ENCODE measurements around the gene OR10A5.
"Not testable (repeated sequence)": the region's sequence is repeated elsewhere in the genome, so short reads cannot be mapped to it uniquely, and the experiment has no call there.

OR10A5 gene

GRCh38 chr11:6876325-6876724, 30.8 kb downstream of the OR10A5 start, which contains the start of gene OR10A4:
Gene OR10A4 (plus strand): TSS chr11:6876625. CDS start chr11:6876648, 23 bp downstream.
- no peak for DNase-seq (ENCODE audit: low spot score)

- no peak for DNase-seq (ENCODE audit: low spot score)
These were observed 31.4 kb downstream of the OR10A5 start for GRCh38 chr11:6876914-6877313.

GRCh38 chr11:6882751-6883150, 37.3 kb downstream of the OR10A5 start:
- no peak for DNase-seq (ENCODE audit: low spot score)

GRCh38 chr11:6887711-6888110, 42.2 kb downstream of the OR10A5 start:
- not testable (repeated sequence) for DNase-seq (ENCODE audit: low spot score)

GRCh38 chr11:6888830-6889229, 43.3 kb downstream of the OR10A5 start:
- DNase-seq (ENCODE audit: low spot score), result no peak

- DNase-seq (ENCODE audit: low spot score), result no peak
These were observed 44.4 kb downstream of the OR10A5 start for GRCh38 chr11:6889835-6890234.

- no peak for DNase-seq (ENCODE audit: low spot score)
These were observed 46.9 kb downstream of the OR10A5 start, which contains the start of gene OR2D2 for GRCh38 chr11:6892400-6892799. Gene OR2D2 (minus strand): TSS chr11:6892500. CDS start chr11:6892500, 0 bp downstream.

- DNase-seq (ENCODE audit: low spot score), result no peak
These were observed 48.6 kb downstream of the OR10A5 start for GRCh38 chr11:6894097-6894496.

- DNase-seq (ENCODE audit: low spot score), result no peak
These were observed 49.5 kb downstream of the OR10A5 start for GRCh38 chr11:6895010-6895409.

All from germinal center (tissue), 1 donor.